Measurements from ENCODE around the gene ADAMTS9.

- TF ChIP-seq CTCF (IDR thresholded peaks at IDR 0.05; ENCODE audit: insufficient read depth, low read length, poor library complexity, severe bottlenecking) (no peak), EZH2phosphoT487 (conservative IDR thresholded peaks at IDR 0.05; ENCODE audit: low read length) (no peak)
These were observed 5.2 kb upstream of the ADAMTS9 start for GRCh38 chr3:64693031-64693430.

Measured in SU-DHL-6 (cell line).